ENCODE results near the gene MED26. TPM values are rescaled to one million over a fixed set of nuclear protein-coding genes. Genes with fewer than 3 reads are reported as not detected.
A peak's percentile ranks its signal among the peaks of the same experiment; 100 is the strongest.

The MED26 gene
- total and polyA plus RNA-seq, 2 experiments from 2014 or later: 4.4 to 6.7 TPM

DNA sequence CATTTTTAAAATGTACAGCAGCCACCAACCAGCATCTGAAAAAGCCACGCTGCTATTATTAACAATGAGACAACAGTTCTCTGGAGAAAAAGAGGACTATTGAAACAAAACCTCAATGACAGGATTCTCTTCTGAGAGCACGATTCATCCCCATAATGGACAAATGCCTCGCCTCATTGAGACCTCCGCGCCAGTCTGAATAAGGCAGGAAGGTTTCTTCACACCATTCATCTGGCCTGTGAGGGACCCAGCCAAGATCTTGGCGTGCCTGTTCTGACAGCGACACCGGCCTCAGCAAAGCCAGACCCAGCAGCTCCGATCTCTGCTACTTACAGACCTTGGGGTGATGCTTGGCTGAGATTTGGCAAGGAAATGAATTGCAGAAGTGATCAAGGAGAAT lies 17.1 kb upstream of the MED26 start:
- Histone ChIP-seq H3K79me2 (ENCODE audit: insufficient read depth) (peaks cover 97% of the 10 kb centered on the region), H3K9ac (no peak overlapping the region), H3K4me3 (no peak overlapping the region), H3K9me3 (ENCODE audit: low read depth) (no peaks in the 10 kb centered on the region), H3K27me3 (replicated peaks; ENCODE audit: insufficient read depth) (no peaks in the 10 kb centered on the region), H3K4me1 (ENCODE audit: insufficient read depth) (peaks cover 3% of the 10 kb centered on the region; the same call in 1 of the 2 replicates), H2AFZ (no peak overlapping the region), H4K20me1 (ENCODE audit: insufficient read depth) (no peaks in the 10 kb centered on the region), H3K27ac (no peak overlapping the region), H3K4me2 (ENCODE audit: unreplicated experiment) (no peak overlapping the region), H3F3A (ENCODE audit: insufficient read depth) (peaks cover 6% of the 10 kb centered on the region; the same call in 1 of the 2 replicates), H3K36me3 (ENCODE audit: low read depth) (peaks cover 51% of the 10 kb centered on the region), H3K9me2 (ENCODE audit: insufficient read depth) (no peaks in the 10 kb centered on the region)
- TF ChIP-seq EZH2phosphoT487 (IDR thresholded peaks at IDR 0.05; ENCODE audit: insufficient read depth, low read depth): no peak
- TF ChIP-seq EZH2 (IDR thresholded peaks at IDR 0.05; ENCODE audit: insufficient read depth, poor library complexity, severe bottlenecking): no peak
- no peak for DNase-seq
- WGBS, 2 experiments (ENCODE audit: low coverage in 1 of 2, low lambda C conversion rate in 2 of 2, missing lambda C conversion rate in 2 of 2): 97 to 99% methylated on average over 9 of the region's 9 CpGs
- in situ Hi-C loops (cut with MboI): no loop called here

DNA sequence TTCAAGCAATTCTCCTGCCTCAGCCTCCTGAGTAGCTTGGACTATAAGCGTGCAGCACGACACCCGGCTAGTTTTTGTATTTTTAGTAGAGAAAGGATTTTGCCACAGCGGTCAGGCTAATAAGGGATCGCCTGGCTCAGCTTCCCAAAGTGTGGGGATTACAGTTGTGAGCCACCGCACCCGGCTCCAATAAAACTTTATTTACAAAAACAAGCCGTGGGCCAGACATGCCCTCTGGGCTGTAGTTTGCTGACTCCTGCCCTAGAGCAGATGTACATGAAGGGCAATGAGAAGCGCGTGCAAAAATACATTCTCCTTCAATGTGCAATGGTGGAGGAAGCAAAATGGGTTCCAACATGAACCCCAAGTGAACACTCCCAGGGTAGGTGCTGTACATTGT lies 13.7 kb upstream of the MED26 start:
- TF ChIP-seq EZH2 (IDR thresholded peaks at IDR 0.05; ENCODE audit: insufficient read depth, poor library complexity, severe bottlenecking) (no peak), EZH2phosphoT487 (IDR thresholded peaks at IDR 0.05; ENCODE audit: insufficient read depth, low read depth) (no peak)
- peaks cover 47% of the 10 kb centered on the region for H3K36me3 ChIP-seq (ENCODE audit: low read depth)
- no peak overlapping the region for H2AFZ ChIP-seq
- in situ Hi-C loops (cut with MboI): no loop called here
- no peaks in the 10 kb centered on the region for H4K20me1 ChIP-seq (ENCODE audit: insufficient read depth)
- H3K4me2 ChIP-seq (ENCODE audit: unreplicated experiment): no peak overlapping the region
- no peaks in the 10 kb centered on the region for H3K9me2 ChIP-seq (ENCODE audit: insufficient read depth)
- WGBS, 2 experiments (ENCODE audit: low coverage in 1 of 2, low lambda C conversion rate in 2 of 2, missing lambda C conversion rate in 2 of 2): 98% methylated on average over 10 of the region's 10 CpGs
- no peaks in the 10 kb centered on the region for H3F3A ChIP-seq (ENCODE audit: insufficient read depth)
- no peaks in the 10 kb centered on the region for H3K4me1 ChIP-seq (ENCODE audit: insufficient read depth)
- H3K79me2 ChIP-seq (ENCODE audit: insufficient read depth): peaks cover 99% of the 10 kb centered on the region
- H3K9me3 ChIP-seq (ENCODE audit: low read depth): no peaks in the 10 kb centered on the region
- no peak overlapping the region for H3K9ac ChIP-seq
- DNase-seq: no peak
- no peak overlapping the region for H3K4me3 ChIP-seq
- no peak overlapping the region for H3K27ac ChIP-seq
- H3K27me3 ChIP-seq (replicated peaks; ENCODE audit: insufficient read depth): no peaks in the 10 kb centered on the region

DNA sequence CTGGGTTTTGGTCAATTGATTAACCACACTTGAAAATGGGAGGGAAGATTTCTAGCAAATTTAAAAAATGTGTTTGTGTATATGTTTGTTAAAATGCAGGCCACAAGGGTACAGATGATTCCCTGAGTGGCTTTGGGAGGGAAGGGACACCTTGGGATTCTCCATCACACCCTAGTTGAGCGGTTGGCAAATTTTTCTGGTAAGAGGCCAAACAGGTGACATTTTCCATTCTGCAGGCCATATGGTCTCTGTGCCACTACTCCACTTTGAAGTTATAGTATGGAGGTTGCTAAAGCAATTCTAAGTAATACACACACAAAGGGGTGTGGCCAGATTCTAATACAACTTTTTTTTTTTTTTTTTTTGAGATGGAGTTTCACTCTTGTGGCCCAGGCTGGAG lies 12.9 kb upstream of the MED26 start:
- WGBS, 2 experiments (ENCODE audit: low coverage in 1 of 2, low lambda C conversion rate in 2 of 2, missing lambda C conversion rate in 2 of 2): 95 to 100% methylated on average over 1 of the region's 1 CpG
- Histone ChIP-seq H3K4me2 (ENCODE audit: unreplicated experiment) (no peak overlapping the region), H3K27me3 (replicated peaks; ENCODE audit: insufficient read depth) (no peaks in the 10 kb centered on the region), H3K9me3 (ENCODE audit: low read depth) (no peaks in the 10 kb centered on the region), H3K9ac (no peak overlapping the region), H2AFZ (no peak overlapping the region), H3K36me3 (ENCODE audit: low read depth) (peaks cover 39% of the 10 kb centered on the region), H3K79me2 (ENCODE audit: insufficient read depth) (peaks cover 99% of the 10 kb centered on the region), H4K20me1 (ENCODE audit: insufficient read depth) (no peaks in the 10 kb centered on the region), H3K4me3 (no peak overlapping the region), H3K9me2 (ENCODE audit: insufficient read depth) (no peaks in the 10 kb centered on the region), H3K27ac (no peak overlapping the region), H3F3A (ENCODE audit: insufficient read depth) (no peaks in the 10 kb centered on the region), H3K4me1 (ENCODE audit: insufficient read depth) (no peaks in the 10 kb centered on the region)
- TF ChIP-seq EZH2 (IDR thresholded peaks at IDR 0.05; ENCODE audit: insufficient read depth, poor library complexity, severe bottlenecking) (no peak), EZH2phosphoT487 (IDR thresholded peaks at IDR 0.05; ENCODE audit: insufficient read depth, low read depth) (no peak)
- DNase-seq: no peak
- in situ Hi-C loops (cut with MboI): no loop called here

DNA sequence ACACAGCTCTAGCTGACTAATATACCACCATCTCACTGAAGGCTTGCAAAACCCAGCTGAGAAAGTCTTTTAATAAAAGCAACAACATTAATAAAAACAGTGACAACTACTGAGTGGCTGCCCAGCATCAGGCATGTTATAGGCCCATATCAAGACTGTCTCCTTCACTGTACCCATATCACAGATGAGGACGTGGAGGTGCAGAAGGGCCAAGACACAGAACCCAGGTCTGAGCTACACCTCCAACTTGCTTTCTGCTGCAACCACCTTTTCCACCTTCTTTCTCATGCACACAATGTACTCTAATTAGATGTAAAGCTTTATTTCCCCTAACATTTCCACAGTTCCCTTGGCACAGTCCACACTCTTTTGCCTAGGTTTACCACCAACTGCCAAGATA lies 10.7 kb upstream of the MED26 start:
- no peaks in the 10 kb centered on the region for H4K20me1 ChIP-seq (ENCODE audit: insufficient read depth)
- no peak overlapping the region for H3K9ac ChIP-seq
- H3K4me2 ChIP-seq (ENCODE audit: unreplicated experiment): no peak overlapping the region
- in situ Hi-C loops (cut with MboI): no loop called here
- H3K27ac ChIP-seq: no peak overlapping the region
- no peaks in the 10 kb centered on the region for H3K27me3 ChIP-seq (replicated peaks; ENCODE audit: insufficient read depth)
- H3K4me3 ChIP-seq: no peak overlapping the region
- no peaks in the 10 kb centered on the region for H3K4me1 ChIP-seq (ENCODE audit: insufficient read depth)
- peaks cover 95% of the 10 kb centered on the region for H3K79me2 ChIP-seq (ENCODE audit: insufficient read depth)
- H3F3A ChIP-seq (ENCODE audit: insufficient read depth): no peaks in the 10 kb centered on the region
- TF ChIP-seq EZH2 (IDR thresholded peaks at IDR 0.05; ENCODE audit: insufficient read depth, poor library complexity, severe bottlenecking): no peak
- no peak for TF ChIP-seq EZH2phosphoT487 (IDR thresholded peaks at IDR 0.05; ENCODE audit: insufficient read depth, low read depth)
- H2AFZ ChIP-seq: no peak overlapping the region
- 100% methylated on average over 1 of the region's 1 CpG for WGBS, 2 experiments (ENCODE audit: low coverage in 1 of 2, low lambda C conversion rate in 2 of 2, missing lambda C conversion rate in 2 of 2)
- peaks cover 21% of the 10 kb centered on the region for H3K36me3 ChIP-seq (ENCODE audit: low read depth)
- no peaks in the 10 kb centered on the region for H3K9me2 ChIP-seq (ENCODE audit: insufficient read depth)
- H3K9me3 ChIP-seq (ENCODE audit: low read depth): no peaks in the 10 kb centered on the region
- DNase-seq: no peak

DNA sequence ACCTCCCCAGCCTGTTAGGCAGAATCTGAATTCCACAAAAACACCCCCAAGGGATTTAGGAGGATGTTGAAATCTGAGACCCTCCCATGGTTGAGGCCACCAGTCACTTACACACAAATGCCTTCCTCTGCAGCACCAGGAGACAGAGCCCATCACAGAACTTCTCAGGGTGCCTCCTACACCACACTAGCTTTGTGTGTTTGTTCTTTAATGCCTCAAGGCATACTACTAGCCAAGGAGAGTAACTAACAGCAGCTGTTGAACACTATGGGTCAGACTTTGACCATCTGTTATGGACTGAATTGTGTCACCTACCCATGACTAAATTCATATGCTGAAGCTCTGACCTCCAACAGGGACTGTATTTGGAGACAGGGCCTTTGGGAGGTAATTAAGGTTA lies 9.5 kb upstream of the MED26 start:
- H3K27ac ChIP-seq: no peak overlapping the region
- DNase-seq: peak; percentile 28
- H3F3A ChIP-seq (ENCODE audit: insufficient read depth): no peaks in the 10 kb centered on the region
- peaks cover 14% of the 10 kb centered on the region for H3K36me3 ChIP-seq (ENCODE audit: low read depth)
- in situ Hi-C loops (cut with MboI): no loop called here
- no peak overlapping the region for H2AFZ ChIP-seq
- no peaks in the 10 kb centered on the region for H3K4me1 ChIP-seq (ENCODE audit: insufficient read depth)
- H3K9me3 ChIP-seq (ENCODE audit: low read depth): no peaks in the 10 kb centered on the region
- H3K79me2 ChIP-seq (ENCODE audit: insufficient read depth): peaks cover 94% of the 10 kb centered on the region
- no peak overlapping the region for H3K4me3 ChIP-seq
- H3K9ac ChIP-seq: no peak overlapping the region
- no peaks in the 10 kb centered on the region for H3K27me3 ChIP-seq (replicated peaks; ENCODE audit: insufficient read depth)
- H3K4me2 ChIP-seq (ENCODE audit: unreplicated experiment): no peak overlapping the region
- H3K9me2 ChIP-seq (ENCODE audit: insufficient read depth): no peaks in the 10 kb centered on the region
- no peaks in the 10 kb centered on the region for H4K20me1 ChIP-seq (ENCODE audit: insufficient read depth)
- TF ChIP-seq EZH2phosphoT487 (IDR thresholded peaks at IDR 0.05; ENCODE audit: insufficient read depth, low read depth) (no peak), EZH2 (IDR thresholded peaks at IDR 0.05; ENCODE audit: insufficient read depth, poor library complexity, severe bottlenecking) (no peak)

Measured in GM23248 (cell line).